ENCODE results near the gene IL11. TPM values are rescaled to one million over a fixed set of nuclear protein-coding genes. Genes with fewer than 3 reads are reported as not detected.
A peak's percentile ranks its signal among the peaks of the same experiment; 100 is the strongest.
"Not testable (repeated sequence)": the region's sequence is repeated elsewhere in the genome, so short reads cannot be mapped to it uniquely, and the experiment has no call there.

Gene IL11
- total RNA-seq, 6 experiments from 2014 or later, result not detected

DNA sequence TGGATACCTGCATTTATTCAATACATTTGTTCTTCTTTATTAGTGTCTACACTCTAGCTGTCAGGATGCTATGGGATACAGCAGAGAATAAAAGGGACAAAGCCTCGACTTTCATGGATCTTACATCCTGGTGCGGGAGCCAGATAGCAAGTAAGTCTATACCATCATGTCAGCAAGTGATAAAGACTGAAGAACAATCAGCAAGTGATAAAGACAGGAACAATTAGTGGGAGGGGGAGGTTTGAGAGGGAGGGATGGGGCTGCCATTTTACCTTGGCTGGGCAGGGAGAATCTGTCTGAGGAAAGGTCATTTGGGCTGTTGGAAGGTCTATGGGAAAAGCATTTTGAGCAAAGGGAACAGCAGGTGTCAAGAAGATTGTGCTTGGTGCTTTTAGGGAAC lies 39.9 kb upstream of the IL11 start:
- H3K36me3 ChIP-seq, result no peaks in the 10 kb centered on the region
- no peak overlapping the region for H3K4me3 ChIP-seq
- DNase-seq (no peak), ATAC-seq (no peak)
- no peaks in the 10 kb centered on the region for H3K27me3 ChIP-seq
- 74% methylated on average over 2 of the region's 2 CpGs for WGBS (ENCODE audit: insufficient coverage, low coverage, low lambda C conversion rate, missing lambda C conversion rate)
- no peak overlapping the region for H3K27ac ChIP-seq
- intact Hi-C loops (cut with DNase I), result loop anchor here in 1 of 2 donors (10.0 kb wide), 2 partner anchors 115 to 265 kb away; partner anchors contain the start of gene TNNT1
- TF ChIP-seq POLR2A (IDR thresholded peaks at IDR 0.05), result no peak
- peaks cover 0 to 2% (median 0%) of the 10 kb centered on the region in 4 donors for H3K4me1 ChIP-seq
- no peaks in the 10 kb centered on the region for H3K9me3 ChIP-seq

DNA sequence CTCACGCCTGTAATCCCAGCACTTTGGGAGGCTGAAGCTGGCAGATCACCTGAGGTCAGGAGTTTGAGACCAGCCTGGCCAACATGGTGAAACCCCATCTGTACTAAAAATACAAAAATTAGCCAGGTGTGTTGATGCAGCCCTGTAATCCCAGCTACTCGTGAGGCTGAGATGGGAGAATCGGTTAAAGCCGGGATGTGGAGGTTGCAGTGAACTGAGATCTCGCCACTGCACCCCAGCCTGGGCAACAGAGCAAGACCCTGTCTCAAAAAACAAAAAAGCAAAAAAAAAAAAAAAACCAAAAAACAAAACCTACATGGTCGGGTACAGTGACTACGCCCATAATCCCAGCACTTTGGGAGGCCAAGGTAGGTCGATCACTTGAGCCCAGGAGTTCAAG lies 38.9 kb upstream of the IL11 start:
- H3K4me3 ChIP-seq, H3K27ac ChIP-seq, ATAC-seq, H3K27me3 ChIP-seq, H3K4me1 ChIP-seq, DNase-seq, H3K36me3 ChIP-seq, H3K9me3 ChIP-seq: not testable (repeated sequence)
- intact Hi-C loops (cut with DNase I), result loop anchor here in 1 of 2 donors (10.0 kb wide), 1 partner anchor 104 kb away; no protein-coding TSS in a partner anchor
- WGBS (ENCODE audit: insufficient coverage, low coverage, low lambda C conversion rate, missing lambda C conversion rate), result 99% methylated on average over 8 of the region's 8 CpGs

DNA sequence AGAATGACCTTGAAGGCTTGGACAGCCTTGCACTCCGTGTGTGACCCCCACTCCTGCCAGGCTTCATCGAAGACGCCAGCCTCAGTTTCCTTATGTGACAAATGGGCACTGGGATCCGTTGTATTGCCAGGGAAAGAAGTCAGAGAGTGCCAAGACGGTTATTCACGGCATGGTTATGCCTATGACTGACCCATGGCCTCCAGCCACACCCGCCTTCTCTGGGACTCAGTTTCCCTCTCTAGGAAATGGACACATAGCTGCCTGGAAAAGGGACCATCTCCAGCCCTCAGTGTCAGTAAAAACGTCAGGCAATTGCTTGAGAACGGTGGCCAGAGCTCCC lies 38.2 kb upstream of the IL11 start:
- Histone ChIP-seq H3K27me3 (no peaks in the 10 kb centered on the region), H3K36me3 (peaks cover 0 to 5% (median 0%) of the 10 kb centered on the region in 4 donors), H3K9me3 (no peaks in the 10 kb centered on the region), H3K4me1 (peaks cover 0 to 2% (median 0%) of the 10 kb centered on the region in 4 donors), H3K27ac (peak overlapping the region; percentile 90 to 95 (median 92)), H3K4me3 (peak overlapping the region; percentile 71 to 88 (median 83))
- intact Hi-C loops (cut with DNase I), result loop anchor here in 1 of 2 donors (10.0 kb wide), 1 partner anchor 104 kb away; no protein-coding TSS in a partner anchor
- TF ChIP-seq, protein P1, sequence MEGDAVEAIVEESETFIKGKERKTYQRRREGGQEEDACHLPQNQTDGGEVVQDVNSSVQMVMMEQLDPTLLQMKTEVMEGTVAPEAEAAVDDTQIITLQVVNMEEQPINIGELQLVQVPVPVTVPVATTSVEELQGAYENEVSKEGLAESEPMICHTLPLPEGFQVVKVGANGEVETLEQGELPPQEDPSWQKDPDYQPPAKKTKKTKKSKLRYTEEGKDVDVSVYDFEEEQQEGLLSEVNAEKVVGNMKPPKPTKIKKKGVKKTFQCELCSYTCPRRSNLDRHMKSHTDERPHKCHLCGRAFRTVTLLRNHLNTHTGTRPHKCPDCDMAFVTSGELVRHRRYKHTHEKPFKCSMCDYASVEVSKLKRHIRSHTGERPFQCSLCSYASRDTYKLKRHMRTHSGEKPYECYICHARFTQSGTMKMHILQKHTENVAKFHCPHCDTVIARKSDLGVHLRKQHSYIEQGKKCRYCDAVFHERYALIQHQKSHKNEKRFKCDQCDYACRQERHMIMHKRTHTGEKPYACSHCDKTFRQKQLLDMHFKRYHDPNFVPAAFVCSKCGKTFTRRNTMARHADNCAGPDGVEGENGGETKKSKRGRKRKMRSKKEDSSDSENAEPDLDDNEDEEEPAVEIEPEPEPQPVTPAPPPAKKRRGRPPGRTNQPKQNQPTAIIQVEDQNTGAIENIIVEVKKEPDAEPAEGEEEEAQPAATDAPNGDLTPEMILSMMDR (IDR thresholded peaks at IDR 0.05), result no peak
- TF ChIP-seq POLR2A (IDR thresholded peaks at IDR 0.05), result no peak
- DNase-seq, result no peak
- no peak for ATAC-seq
- WGBS (ENCODE audit: insufficient coverage, low coverage, low lambda C conversion rate, missing lambda C conversion rate), result no CpG with 5 or more reads among the region's 9 CpGs

DNA sequence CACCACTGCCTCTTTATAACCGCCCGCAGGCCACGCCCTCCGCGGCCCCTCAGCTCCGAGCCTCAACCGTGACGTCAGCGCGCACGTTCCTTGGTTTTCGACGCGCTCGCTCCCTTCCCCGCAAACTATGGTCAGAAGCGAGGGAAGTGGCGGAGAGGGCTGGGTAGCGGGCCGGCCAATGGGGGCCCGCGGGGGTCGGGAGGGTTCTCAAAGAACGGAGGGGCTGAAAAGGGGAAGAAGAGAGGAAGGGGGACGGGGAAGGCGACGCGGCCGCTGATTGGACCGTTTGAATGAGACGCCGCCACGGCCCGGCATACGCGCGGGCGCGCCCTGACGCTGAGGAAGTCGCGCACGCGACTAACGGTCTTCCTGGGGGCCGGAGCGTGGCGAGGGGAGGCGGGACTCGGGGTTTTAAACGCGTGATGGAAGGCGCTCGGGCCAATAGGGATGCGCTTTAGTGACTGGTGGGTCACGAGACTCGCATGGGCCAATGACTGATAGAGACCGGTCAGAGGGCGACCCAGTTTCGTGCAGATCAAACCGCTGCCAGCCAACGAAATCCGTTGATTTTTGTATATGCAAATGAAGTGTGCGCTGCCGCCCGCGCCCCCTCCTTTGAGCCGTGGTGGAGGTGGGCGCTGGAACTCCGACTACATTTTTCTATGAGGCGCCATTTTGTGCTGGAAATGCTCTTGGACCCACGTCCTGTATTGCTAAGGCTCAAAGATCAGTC lies 37.7 kb upstream of the IL11 start:
- Histone ChIP-seq H3K36me3 (peaks cover 0 to 10% (median 1%) of the 10 kb centered on the region in 4 donors), H3K4me1 (peaks cover 0 to 2% (median 0%) of the 10 kb centered on the region in 4 donors), H3K9me3 (no peaks in the 10 kb centered on the region), H3K27ac (peak overlapping the region; percentile 90 to 95 (median 92)), H3K27me3 (no peaks in the 10 kb centered on the region), H3K4me3 (peak overlapping the region; percentile 71 to 88 (median 83))
- intact Hi-C loops (cut with DNase I), result loop anchor here in 1 of 2 donors (10.0 kb wide), 1 partner anchor 103 kb away; no protein-coding TSS in a partner anchor
- TF ChIP-seq POLR2A (IDR thresholded peaks at IDR 0.05), result no peak
- TF ChIP-seq, protein P1 (IDR thresholded peaks at IDR 0.05), result no peak
- peak; percentile 97 for ATAC-seq
- under 1% methylated on average over 41 of the region's 72 CpGs for WGBS (ENCODE audit: insufficient coverage, low coverage, low lambda C conversion rate, missing lambda C conversion rate)
- DNase-seq, result peak; percentile 98 to 99 (median 99)

DNA sequence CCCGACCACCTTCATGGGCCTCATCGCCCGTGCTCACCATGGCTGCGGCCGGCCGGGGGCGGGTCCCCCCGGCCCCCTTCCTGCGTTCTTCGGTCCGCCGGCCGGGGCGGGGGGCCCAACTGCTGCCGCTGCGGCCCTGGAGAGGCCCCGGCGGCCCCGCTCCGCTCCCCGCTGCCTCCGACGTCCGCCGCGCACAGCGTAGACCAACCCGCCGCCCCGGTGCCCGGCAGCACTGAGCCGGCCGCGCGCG lies 37.2 kb upstream of the IL11 start, which contains the start of gene UBE2S:
Gene UBE2S, minus strand, starts transcription at position 239 of the 250 bp plus-strand sequence. Its CDS starts 199 bp downstream, at position 40.
- TF ChIP-seq POLR2A (IDR thresholded peaks at IDR 0.05), result peak; percentile 99
- Histone ChIP-seq H3K27ac (peak within 1 kb of the TSS; percentile 90 to 95 (median 92)), H3K36me3 (peaks cover 0 to 12% (median 1%) of the 10 kb centered on the region in 4 donors), H3K4me3 (peak within 1 kb of the TSS; percentile 71 to 88 (median 83))
- DNase-seq, ATAC-seq, H3K27me3 ChIP-seq, H3K9me3 ChIP-seq, H3K4me1 ChIP-seq: not testable (repeated sequence)
- intact Hi-C loops (cut with DNase I), result loop anchor here in 1 of 2 donors (10.0 kb wide), 1 partner anchor 103 kb away; no protein-coding TSS in a partner anchor
- 0% methylated on average over 3 of the region's 36 CpGs for WGBS (ENCODE audit: insufficient coverage, low coverage, low lambda C conversion rate, missing lambda C conversion rate)
